Thyroid gland (tissue), 4 donors: ENCODE results near the gene RIC8A. TPM values are rescaled to one million over a fixed set of nuclear protein-coding genes. Genes with fewer than 3 reads are reported as not detected.

ENCODE experiments used
- DNase-seq, 2 donors: peaks; one replicate each; pipeline ENCODE4 v3.0.0-alpha.2; 2019
- H3K27ac ChIP-seq, 3 donors: fragments of 200-600 bp; sonication (generic); 1 replicate in 2 of 3; 2 replicates in 1 of 3; pipeline ENCODE4 v1.5.1; 2016 to 2019; ENCODE audit warnings: mild to moderate bottlenecking in 1 of 3, moderate library complexity in 1 of 3
- H3K27me3 ChIP-seq: fragments of 200-600 bp; sonication (generic); one replicate; pipeline ENCODE4 v1.5.1; 2019
- H3K36me3 ChIP-seq, 2 donors: fragments of 200-600 bp; sonication (generic); one replicate each; pipeline ENCODE4 v1.5.1; 2016 to 2019
- H3K4me1 ChIP-seq, 2 donors: fragments of 200-600 bp; sonication (generic); one replicate each; pipeline ENCODE4 v1.5.1; 2017 to 2019
- H3K4me3 ChIP-seq, 3 donors: fragments of 200-600 bp; sonication (generic); replicated peaks in 1 of 3; 1 replicate in 2 of 3; 2 replicates in 1 of 3; pipeline ENCODE4 v1.5.1; 2016; ENCODE audit warnings: mild to moderate bottlenecking in 1 of 3
- H3K9me3 ChIP-seq: fragments of 200-600 bp; sonication (generic); one replicate; pipeline ENCODE4 v1.5.1; 2017
- CTCF ChIP-seq, 6 experiments: fragments of 200-600 bp in 3 of 6; fragments of 450-650 bp in 3 of 6; sonication (generic) in 3 of 6; IDR thresholded peaks; one replicate each; pipeline ENCODE4 v1.5.1; 2016 to 2019; ENCODE audit warnings: antibody characterized with exemption in 6 of 6, mild to moderate bottlenecking in 2 of 6, inconsistent platforms in 1 of 6, moderate library complexity in 1 of 6
- POLR2A ChIP-seq, 2 donors: fragments of 450-650 bp; IDR thresholded peaks; one replicate each; pipeline ENCODE4 v1.6.1; 2017; ENCODE audit warnings: antibody characterized with exemption in 2 of 2, mild to moderate bottlenecking in 2 of 2, moderate library complexity in 1 of 2
- WGBS, 2 donors: methylation state at CpG; one replicate each; pipeline ENCODE4 v1.1.5; 2017; 5-methylcytosine and 5-hydroxymethylcytosine counted together
- intact Hi-C: fragments of 100-400 bp; cut with DNase I; formaldehyde crosslinking; loops from one replicate; pipeline ENCODE4 v1.15.1; 2023
- total RNA-seq, 4 donors: library from RNA; depleted of rRNA; stranded (reverse); fragments of >200 nt; gene quantifications; one replicate each; pipeline ENCODE4 v1.2.3, GENCODE V29; 2016

RIC8A gene
- total RNA-seq, 4 donors from 2014 or later = 65.8 to 128 (median 99.8) TPM

GRCh38 chr11:196786-197731, 10.4 kb upstream of the RIC8A start:
- no peaks in the 10 kb centered on the region for H3K36me3 ChIP-seq

GRCh38 chr11:197741-198235, 9.7 kb upstream of the RIC8A start:
- WGBS, 2 donors = 83 to 93% methylated on average over 6 to 7 of the region's 9 CpGs

More at GRCh38 chr11:196786-197731, 10.4 kb upstream of the RIC8A start:
- WGBS, 2 donors = 76 to 82% methylated on average over 3 to 11 of the region's 23 CpGs
- Histone ChIP-seq H3K4me1 (no peaks in the 10 kb centered on the region), H3K27ac (no peak overlapping the region), H3K9me3 (no peaks in the 10 kb centered on the region), H3K4me3 (no peak overlapping the region), H3K27me3 (no peaks in the 10 kb centered on the region)
- TF ChIP-seq CTCF (IDR thresholded peaks at IDR 0.05) (no peak), POLR2A (IDR thresholded peaks at IDR 0.05) (no peak)
- intact Hi-C loops = no loop called here
- no peak for DNase-seq

GRCh38 chr11:198236-198806, 9.2 kb upstream of the RIC8A start:
- Histone ChIP-seq H3K9me3 (no peaks in the 10 kb centered on the region), H3K36me3 (no peaks in the 10 kb centered on the region), H3K27me3 (no peaks in the 10 kb centered on the region), H3K4me3 (no peak overlapping the region), H3K27ac (no peak overlapping the region), H3K4me1 (no peaks in the 10 kb centered on the region)
- TF ChIP-seq CTCF (IDR thresholded peaks at IDR 0.05) (no peak), POLR2A (IDR thresholded peaks at IDR 0.05) (no peak)
- intact Hi-C loops = no loop called here
- no peak for DNase-seq
- WGBS, 2 donors = 86 to 91% methylated on average over 11 to 21 of the region's 21 CpGs

More at GRCh38 chr11:197741-198235, 9.7 kb upstream of the RIC8A start:
- intact Hi-C loops = no loop called here
- Histone ChIP-seq H3K4me1 (no peaks in the 10 kb centered on the region), H3K4me3 (no peak overlapping the region), H3K27me3 (no peaks in the 10 kb centered on the region), H3K36me3 (no peaks in the 10 kb centered on the region), H3K9me3 (no peaks in the 10 kb centered on the region), H3K27ac (no peak overlapping the region)
- no peak for DNase-seq
- TF ChIP-seq CTCF (IDR thresholded peaks at IDR 0.05) (no peak), POLR2A (IDR thresholded peaks at IDR 0.05) (no peak)

- no peak for DNase-seq
- no peaks in the 10 kb centered on the region for H3K4me1 ChIP-seq
- H3K9me3 ChIP-seq = no peaks in the 10 kb centered on the region
- no peak for TF ChIP-seq POLR2A (IDR thresholded peaks at IDR 0.05)
- no peak for TF ChIP-seq CTCF (IDR thresholded peaks at IDR 0.05)
- H3K4me3 ChIP-seq = no peak overlapping the region
- 59 to 85% methylated on average over 3 to 13 of the region's 13 CpGs for WGBS, 2 donors
- peaks cover 0 to 5% of the 10 kb centered on the region in 2 donors for H3K36me3 ChIP-seq
- intact Hi-C loops = no loop called here
- H3K27me3 ChIP-seq = no peaks in the 10 kb centered on the region
- H3K27ac ChIP-seq = no peak overlapping the region
These were observed 8.4 kb upstream of the RIC8A start for GRCh38 chr11:199004-199581.
